Hematopoietic multipotent progenitor cell treated with erythropoietin and hydrocortisone succinate and interleukin-3 and kit ligand, for 8 days (in vitro differentiated cells): ENCODE data around the gene ARHGAP28.
"Not testable (repeated sequence)": the region's sequence is repeated elsewhere in the genome, so short reads cannot be mapped to it uniquely, and the experiment has no call there.

Experiments
- DNase-seq: peaks from one replicate; pipeline ENCODE4 v3.0.0-alpha.2; 2015

ARHGAP28 gene

DNA sequence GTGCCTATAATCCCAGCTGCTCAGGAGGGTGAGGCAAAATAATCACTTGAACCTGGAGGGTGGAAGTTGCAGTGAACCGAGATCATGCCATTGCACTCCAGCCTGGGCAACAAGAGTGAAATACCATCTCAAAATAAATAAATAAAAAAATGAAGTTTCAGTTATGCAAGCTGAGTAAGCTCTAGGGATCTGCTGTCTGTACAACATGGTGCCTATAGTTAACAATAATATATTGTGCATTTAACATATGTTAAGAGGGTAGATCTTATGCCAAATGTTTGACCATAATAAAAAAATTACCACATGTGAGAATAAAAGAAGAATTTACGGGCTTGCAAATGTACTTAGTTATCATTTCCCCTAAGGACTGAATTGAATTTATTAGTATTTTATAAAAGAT is 208.9 kb downstream of the ARHGAP28 start:
- DNase-seq: not testable (repeated sequence)

DNA sequence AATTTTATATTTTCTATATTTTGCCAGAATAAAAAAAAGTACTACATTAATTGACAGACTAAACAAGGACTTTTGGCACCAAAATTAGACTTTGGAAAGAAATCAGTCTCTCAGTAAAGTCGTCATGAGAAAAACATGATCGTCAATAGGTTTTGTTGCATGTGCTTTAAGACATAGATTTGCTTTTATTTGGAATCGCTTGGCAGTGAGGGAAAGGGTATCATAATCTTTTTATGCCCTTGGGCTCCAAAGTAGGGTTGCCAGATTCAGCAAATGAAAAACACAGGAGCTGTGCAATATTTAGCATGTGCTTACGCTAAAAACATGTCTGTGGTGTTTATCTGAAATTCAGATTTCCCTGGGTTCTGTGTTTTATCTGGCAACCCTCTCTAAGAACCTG is 210.5 kb downstream of the ARHGAP28 start:
- no peak for DNase-seq

DNA sequence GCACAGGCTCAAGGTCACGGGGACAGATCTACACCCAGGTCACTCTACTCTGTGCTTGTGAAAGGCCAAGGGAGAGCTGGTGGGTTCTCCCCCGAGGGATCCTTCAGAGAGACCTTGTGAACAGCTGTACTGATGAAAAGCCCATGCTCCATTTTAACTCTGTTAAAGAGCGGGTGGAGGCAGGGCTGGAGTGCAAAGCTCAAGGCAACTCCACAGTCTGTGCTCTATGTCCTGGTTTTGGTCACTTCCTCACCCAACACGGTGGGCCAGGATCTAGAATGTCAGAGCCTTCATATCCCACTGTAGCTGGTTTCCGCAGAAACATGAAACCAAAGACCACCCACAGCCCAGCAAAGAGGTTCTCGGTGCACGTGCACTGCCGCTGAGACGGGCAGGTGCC is 210.9 kb downstream of the ARHGAP28 start:
- DNase-seq: no peak

DNA sequence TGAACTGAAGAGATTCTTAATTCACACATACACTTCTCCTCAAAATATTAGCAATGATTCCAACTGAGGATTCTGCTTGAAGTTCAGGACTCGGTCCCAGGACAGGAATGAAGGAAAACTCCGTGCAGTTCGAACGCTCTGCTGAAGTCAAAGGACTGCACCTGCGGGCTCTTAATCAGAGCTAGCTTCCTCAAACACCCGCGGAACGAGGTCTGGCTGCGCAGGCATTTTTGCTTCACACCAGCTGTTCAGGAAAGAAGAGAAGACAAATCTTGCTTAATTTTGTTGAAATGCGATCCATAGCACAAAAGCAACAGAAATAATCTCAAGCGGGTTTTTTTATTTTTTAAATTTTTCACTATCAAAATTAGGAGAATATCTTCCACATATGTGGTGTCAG is 212.5 kb downstream of the ARHGAP28 start:
- no peak for DNase-seq

DNA sequence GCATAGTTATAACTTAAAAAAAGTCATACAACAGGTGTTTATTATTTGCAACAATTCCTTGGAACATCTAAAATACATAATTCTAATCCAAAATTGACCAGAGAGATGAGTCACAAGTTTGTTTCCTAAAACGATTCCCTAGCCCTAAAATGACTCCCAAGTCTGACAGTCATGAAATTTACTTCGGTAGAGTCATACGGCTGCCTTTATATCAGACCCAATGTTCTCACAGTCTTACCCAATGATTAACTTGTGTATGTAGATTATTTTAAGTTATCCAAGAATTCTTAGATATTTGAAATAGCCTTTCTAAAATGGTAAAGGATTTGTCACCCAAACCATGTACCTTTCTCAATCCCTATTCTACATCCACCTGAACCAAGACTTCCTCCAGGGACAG is 213.2 kb downstream of the ARHGAP28 start:
- DNase-seq: no peak

DNA sequence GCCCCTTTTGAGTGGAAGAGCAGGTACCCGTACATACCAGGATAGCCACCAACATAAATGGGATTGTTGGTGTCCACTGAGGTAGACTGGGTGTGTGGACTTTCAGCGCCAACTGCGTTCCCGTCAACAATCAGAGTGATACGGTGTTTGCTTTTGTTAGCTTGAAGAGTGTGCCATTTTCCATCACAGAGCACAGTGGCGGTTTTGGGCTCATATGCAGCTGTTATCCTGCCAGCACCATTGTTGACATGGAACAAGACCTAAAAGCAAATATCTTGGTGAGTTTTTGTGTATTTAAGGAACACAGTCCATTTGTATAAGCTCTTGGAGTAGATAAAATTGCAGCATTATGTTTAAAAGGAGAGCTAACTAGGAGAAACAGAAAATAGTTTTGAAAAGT is 213.6 kb downstream of the ARHGAP28 start:
- DNase-seq: no peak

DNA sequence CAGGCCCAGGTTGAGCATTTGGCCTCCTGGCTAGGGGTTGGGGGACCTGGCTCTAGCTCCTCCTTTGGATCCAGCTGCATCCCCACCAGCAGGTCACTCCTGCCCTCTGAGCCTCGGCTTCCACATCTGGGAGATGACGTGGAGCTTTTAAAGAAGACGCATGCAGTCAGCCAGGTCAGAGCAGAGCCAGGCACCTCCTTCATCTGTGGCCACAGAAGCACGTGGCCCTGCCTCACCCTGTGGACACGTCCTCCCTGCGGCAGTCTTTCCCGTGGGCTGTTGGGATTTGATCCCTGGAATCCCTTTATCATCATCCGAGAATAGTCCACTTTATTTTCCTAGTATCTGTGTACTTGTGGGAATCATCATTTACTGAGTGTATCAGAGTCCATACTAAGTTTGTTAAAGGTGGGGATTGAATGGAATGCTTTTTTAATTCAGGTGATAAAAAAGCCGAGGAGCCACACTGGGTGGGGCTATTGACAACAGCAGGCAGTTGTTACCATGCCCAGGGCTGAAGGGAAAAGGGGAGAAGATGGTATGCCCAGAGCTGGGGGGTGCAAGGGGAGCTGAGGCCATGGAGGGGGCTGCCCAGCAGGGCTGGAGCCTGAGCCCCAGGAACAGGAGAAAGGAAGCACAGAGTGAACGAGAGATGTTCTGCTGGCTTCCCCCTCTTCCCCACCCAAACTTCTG is 218.0 kb downstream of the ARHGAP28 start:
- no peak for DNase-seq

DNA sequence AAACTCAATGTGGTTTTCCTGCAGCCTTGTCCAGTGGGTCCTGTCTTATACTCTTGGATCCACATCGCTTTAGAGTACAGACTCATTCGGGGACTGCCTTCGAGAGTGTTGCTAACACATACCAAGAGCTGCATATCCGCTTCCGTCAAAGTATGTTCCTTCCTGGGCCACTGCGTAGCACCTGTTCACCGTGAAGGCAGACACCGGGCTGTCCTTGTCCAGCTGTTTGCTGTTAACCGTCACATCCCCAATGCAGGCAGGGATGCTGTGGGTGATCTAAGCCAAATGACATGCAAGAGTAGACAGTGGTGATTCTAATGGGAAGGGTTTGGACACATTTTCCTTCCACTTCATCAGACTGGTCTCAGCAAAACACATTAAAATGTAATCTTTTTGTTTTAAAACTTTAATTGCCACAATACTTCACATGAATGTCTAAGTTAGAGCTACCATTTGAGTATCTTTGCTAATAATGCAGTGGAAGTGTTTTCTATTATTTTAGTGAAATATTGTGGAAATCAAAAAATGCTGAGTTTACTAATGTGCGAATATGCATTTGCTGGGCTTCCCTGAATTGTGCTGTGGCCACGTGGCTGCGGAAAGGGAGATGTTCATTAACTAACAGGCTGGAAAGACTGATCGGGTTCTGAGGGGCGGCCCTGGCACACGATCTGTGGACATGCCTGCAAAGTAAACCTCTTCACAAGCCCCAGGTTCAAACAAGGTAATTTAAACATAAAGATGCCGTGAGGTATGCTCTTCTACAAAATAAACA is 219.0 kb downstream of the ARHGAP28 start:
- DNase-seq: no peak

DNA sequence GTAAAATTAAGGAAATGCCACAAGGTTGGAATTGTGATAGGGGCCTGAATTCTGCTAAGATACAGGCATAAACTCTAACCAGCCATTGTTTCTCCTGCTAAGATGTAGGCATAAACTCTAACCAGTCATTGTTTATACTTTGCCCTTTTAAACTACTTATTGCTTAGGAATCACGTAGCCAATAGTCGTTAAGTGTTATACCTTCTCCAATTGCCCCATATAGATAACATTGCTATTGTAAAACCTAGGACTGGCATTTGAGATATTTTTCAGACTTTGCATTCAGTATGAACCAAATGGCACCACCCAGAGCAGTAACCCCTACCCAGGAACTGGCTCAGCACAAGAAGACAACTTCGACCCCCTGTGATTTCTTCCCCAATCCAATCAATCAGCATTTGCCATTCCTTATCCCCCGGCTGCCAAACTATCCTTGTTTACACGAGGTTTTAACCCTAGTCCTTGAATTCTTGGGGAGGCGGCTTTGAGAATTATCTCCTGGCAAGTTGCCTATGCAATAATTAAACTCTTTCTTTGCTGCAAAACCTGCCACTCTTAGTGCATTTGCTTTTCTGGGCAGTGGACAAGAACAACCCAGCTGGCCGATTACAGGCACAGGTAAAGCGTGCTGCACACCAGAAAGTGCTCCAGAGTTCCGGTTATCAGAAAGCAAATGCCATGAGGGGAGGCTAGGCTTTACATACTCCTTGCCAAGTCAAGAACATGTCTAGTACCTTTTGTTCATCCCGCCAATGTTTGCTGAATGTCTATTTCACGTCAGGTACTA is 220.5 kb downstream of the ARHGAP28 start:
- DNase-seq: no peak

DNA sequence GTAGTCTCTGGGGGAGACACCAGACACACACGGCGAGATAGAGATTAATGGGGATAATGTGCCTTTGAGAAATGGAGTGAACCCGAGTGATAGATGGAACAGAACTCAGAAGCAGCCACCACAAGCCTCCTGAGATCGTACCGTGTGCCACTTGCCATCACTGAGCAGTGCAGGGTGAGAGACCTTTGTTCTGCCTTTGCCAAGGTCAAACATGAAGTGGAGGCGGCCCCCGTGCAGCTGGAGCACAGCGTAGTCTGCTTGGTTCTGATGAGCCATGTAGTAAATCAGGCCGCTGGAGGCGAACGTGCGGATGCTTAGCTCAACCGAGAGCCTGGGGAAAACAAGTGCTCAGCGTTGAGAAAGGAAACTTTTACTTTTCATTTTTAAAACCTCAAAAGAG is 221.1 kb downstream of the ARHGAP28 start:
- DNase-seq: no peak

DNA sequence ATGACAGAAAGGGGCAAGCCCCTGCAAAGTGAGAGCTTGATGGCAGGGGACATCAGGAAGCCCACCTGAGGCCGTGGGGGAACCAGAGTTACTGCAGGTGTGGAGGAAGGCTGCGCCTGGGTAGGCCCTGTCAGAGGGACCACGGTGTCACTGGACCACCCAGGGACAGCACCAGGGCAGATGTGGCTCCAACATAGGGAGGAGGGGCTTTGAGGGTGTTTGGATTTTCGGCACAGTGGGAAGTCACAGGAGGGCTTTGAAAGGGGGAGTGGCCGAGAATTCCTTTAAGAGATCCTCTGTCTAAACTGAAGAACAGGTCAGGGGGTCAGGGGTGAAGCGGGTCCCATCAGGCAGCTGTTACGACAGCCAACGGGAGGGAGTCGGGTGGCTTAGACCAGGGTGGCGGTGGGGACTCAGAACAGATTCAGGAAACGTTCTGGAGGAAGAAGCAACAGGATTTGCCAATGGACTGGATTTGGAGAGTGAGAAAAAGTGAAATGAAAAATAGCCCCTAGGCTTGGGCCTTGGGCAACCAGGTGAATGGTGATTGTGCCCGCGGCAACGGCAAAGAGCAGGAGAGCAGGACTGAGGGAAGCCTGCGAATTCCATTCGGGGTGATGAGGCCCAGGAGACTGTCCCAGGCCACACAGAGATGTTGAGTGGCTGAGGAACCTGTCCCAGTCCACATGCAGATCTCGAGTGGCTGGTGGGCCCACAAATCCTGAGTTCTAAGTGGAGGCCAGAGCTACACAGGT is 222.0 kb downstream of the ARHGAP28 start:
- DNase-seq: no peak

DNA sequence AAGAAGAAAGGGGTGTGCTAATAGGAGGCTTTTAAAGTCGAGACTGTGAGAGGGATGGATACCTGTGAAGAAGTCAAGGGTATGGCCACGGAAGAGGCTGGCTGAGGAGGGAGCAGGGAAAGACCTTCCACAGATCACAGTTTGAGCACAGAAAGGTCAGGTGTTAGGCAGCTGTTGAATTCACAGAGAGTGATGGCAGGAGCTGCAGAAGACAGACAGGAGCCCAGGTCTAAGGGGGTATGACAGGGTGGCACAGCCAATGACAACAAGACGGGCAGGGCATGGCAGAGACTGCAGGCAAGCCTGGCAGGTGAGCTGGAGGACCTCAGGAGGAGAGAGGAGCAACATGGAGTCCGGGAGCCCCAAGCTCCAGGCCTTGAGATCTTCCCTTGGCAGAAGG is 225.0 kb downstream of the ARHGAP28 start:
- no peak for DNase-seq

DNA sequence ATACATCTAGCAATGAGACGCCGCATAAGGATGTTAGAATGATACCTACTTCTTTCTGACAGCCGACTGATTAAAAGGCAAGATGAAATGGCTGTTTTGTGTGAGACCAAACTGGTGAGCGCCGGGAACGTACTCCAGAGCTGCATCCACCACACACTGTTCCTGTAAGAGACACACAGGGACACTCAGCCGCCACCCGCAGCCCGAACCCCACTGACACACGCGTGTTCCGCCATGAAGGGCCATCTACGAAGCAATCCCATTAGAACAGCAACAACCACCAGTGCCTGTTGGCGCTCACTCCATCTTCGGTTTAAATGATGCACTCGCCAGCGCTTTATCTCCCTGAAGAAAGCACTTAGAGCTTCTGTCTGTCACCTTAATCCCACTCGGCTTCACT is 225.8 kb downstream of the ARHGAP28 start:
- DNase-seq: no peak

DNA sequence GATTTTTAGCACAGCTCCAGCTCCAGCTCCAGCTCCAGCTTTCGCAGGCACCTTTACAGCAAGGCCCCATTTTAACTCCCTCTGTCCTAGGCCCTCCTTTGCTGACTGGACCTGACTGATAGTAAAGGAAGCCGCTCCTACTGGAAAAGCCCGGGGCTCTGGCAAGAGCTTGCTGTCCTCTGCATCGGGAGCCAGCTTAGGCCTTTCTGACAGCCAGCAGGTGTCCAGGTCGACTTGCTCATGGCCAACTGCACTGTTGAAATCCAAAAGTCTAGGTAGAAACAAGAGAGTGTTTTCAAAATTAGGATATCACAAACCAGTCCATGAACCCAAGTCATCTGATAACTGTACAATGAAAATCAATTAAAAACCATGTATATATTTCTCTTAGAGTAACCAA is 227.0 kb downstream of the ARHGAP28 start:
- no peak for DNase-seq

DNA sequence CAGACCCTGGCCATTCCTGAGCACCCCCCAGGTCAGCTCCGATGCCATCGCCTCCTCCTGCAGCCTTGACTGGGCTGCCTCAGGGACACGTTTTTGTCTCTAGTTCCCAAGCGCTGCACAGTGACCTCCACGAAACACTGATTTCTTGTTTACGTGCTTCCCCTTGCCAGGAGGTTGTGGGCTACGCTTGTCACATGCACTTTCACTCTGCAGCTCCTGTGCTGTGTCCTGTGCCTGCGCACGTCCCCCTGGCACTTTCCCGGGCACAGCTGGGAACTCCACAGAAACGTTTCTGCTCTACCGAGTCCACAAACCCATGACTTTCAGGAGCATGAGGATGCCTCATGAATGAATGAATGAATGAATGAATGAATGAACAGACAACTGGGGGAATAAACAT is 227.5 kb downstream of the ARHGAP28 start:
- DNase-seq: no peak

DNA sequence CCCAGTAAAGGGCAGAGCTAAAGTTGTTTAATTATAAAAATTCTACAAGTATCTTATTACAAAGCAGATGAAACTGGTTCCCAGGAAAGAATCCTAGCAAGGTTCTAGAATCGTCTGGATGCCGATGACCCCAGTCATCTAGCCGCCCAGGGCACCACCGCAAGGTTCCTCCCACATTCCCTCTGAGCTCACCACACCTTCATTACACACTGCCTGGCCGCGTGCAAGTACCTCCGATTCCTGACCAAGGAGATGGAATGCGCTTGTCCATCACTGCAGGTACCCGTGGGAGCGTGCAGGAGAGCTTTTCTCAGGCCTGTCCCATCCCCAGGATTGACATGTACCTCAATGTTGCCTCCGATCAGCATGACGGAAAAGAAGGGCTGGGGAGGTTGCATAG is 229.6 kb downstream of the ARHGAP28 start:
- DNase-seq: no peak

DNA sequence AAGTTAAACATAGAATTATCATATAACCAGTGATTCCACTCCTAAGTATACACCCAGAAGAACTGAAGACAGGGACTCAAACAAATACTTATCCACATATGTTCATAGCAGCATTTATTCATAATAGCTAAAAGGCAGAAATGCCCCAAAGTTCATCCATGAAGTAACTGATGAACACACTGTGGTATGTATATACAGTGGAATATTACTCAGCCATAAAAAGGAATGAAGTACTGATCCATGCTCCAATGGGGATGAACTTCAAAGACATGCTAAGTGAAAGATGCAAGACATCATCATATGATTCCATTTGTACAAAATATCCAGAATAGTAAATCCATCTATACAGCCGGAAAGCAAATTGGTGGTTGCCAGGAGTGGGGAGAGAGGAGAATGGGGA is 230.6 kb downstream of the ARHGAP28 start:
- DNase-seq: no peak

DNA sequence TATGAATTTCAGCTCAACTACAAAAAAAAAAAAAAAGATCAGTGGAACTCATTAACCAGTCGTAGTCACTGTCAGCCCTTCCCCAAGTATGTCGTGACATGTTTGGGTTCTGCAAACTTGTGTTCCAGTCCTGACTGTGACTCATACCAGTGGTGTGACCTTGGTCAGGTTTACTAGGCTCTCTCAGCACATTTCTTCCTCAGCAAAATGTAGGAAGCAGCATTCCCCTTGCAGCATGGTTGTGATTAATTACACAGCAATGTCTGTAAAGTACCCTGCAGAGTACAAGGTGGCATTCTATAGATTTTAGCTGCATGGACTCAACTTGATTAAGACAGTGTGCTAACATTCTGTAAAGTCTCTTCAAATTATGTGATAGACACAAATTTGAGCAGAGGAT is 231.1 kb downstream of the ARHGAP28 start:
- DNase-seq: no peak

DNA sequence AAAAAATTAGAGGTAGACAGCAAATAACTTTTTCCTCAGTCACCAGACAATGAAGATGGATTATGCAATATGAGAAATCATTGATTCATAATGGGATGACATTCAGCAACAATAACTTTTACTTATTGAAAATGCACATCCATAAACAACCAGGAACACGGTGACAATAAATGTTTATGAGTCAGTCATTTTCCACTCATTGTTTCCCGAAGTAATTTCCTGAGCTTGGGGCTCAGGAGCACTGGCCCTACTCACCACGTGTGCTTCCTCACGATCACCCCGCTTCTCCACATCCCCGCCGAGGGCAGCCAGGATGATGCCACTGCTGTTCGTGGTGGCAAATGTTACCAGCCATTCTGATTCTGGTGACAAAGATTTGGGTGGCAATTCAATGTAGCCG is 231.8 kb downstream of the ARHGAP28 start:
- DNase-seq: no peak

DNA sequence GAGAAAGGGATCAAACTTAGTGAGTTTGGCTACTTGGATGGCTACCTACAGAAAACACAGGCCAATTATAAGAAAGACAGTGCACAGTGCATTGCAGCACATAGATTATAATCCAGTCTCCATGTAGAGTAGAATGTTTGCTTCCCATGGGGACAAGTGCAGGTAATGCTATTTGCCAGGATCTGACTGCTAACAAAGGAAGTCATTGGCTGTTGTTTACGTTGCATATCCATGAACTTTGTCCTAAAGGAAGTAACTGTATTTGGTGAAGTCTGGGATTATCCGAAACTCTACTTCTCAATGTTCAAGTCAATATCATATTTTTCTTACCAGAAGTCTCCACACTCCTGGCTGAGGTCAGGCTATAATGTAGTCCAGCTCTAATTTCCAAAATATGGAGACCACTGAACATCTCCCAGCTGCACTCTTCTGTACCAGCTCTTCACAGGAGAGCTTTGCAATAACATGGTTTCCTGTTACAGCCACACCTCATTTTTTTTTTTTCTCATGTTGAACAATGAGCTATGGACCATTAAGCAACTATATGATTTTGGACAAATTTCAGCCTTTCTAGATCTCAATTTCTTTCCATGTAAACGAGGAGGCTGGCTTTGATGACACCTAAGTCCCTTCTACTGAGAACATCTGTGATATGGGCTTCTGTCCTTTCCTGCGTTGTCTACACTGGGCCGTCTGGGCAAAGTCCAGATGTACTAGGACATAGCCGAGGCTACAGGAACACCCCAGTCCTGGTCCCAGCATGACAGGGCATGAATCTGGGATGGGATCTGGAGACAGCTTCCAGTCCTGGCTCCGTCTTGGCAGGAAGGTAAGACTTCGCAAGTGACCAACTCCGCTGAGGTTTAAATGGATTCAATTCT is 233.3 kb downstream of the ARHGAP28 start:
- DNase-seq: no peak

DNA sequence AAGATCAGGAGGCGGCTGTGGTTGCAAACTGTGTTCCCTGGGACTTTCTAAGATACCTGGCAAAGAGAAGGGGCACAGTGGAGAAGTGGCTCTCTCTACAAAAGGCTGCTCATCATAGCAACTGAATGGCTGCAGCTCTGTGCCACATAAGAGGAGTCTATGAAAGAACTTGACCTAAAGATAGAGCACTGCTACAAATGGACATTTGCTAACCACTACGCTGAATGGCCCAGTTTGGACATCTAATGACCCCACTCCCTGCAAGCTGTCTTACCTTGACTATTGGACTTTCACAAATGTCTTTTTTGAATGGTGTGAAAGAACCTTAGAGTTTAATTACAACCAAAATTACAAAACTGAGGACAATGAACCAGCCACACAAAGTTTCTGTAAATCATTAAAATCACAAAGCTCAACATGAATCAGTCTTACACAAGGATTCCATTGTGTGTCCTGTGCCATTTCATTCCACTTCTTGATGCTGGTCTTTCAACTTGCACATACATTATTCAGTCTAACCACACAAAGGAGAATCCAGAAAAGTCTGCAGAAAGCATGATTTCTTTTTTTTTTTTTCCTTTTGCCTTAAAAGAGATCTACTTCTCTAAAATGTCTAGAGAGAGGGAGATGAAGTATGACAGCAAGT is 234.1 kb downstream of the ARHGAP28 start:
- no peak for DNase-seq
